Fibroblast of villous mesenchyme (primary cell): Measurements from ENCODE around the gene CFAP141. TPM values are rescaled to one million over a fixed set of nuclear protein-coding genes. Genes with fewer than 3 reads are reported as not detected.

Source experiments
- DNase-seq: peaks from one replicate; pipeline ENCODE4 v3.0.0-alpha.2; 2010; ENCODE audit warnings: low read depth
- H3K4me3 ChIP-seq: 2 replicates; pipeline ENCODE4 v1.5.1; 2011; ENCODE audit warnings: low read depth, mild to moderate bottlenecking, low read length
- CTCF ChIP-seq: IDR thresholded peaks from 2 replicates; pipeline ENCODE4 v1.5.1; 2012; ENCODE audit warnings: low read depth, mild to moderate bottlenecking, low read length; ENCODE audit not compliant: insufficient read depth
- total RNA-seq: library from RNA; depleted of rRNA; stranded (reverse); fragments of >200 nt; gene quantifications from 2 replicates; pipeline ENCODE4 v1.2.3, GENCODE V29; 2012

The CFAP141 gene
- total RNA-seq: not detected in 2 replicates

- no peak for DNase-seq
- no peak for TF ChIP-seq CTCF
- no peak within 1 kb of the TSS for H3K4me3 ChIP-seq
Measured at GRCh38 chr1:154206196-154206595, at the start of gene CFAP141. Gene CFAP141 (minus strand): TSS chr1:154206333. CDS start chr1:154206307, 26 bp downstream.

- H3K4me3 ChIP-seq: no peak overlapping the region
- no peak for DNase-seq
- no peak for TF ChIP-seq CTCF
Measured at GRCh38 chr1:154253671-154254070, 47.5 kb upstream of the CFAP141 start.

GRCh38 chr1:154241703-154242351 is 35.7 kb upstream of the CFAP141 start:
- TF ChIP-seq CTCF: no peak
- no peak overlapping the region for H3K4me3 ChIP-seq
- DNase-seq: no peak

GRCh38 chr1:154240294-154240833 is 34.2 kb upstream of the CFAP141 start:
- DNase-seq: no peak
- H3K4me3 ChIP-seq: no peak overlapping the region
- TF ChIP-seq CTCF: no peak

GRCh38 chr1:154239491-154239890 is 33.4 kb upstream of the CFAP141 start:
- DNase-seq: no peak
- H3K4me3 ChIP-seq: no peak overlapping the region
- TF ChIP-seq CTCF: no peak

- DNase-seq: no peak
- no peak for TF ChIP-seq CTCF
- H3K4me3 ChIP-seq: no peak overlapping the region
Measured at GRCh38 chr1:154237880-154238506, 31.9 kb upstream of the CFAP141 start.

- no peak for DNase-seq
- H3K4me3 ChIP-seq: no peak overlapping the region
- TF ChIP-seq CTCF: no peak
Measured at GRCh38 chr1:154237435-154237834, 31.3 kb upstream of the CFAP141 start.
